ENCODE data around the gene SLC22A14. TPM values are rescaled to one million over a fixed set of nuclear protein-coding genes. Genes with fewer than 3 reads are reported as not detected.
"Not testable (repeated sequence)": the region's sequence is repeated elsewhere in the genome, so short reads cannot be mapped to it uniquely, and the experiment has no call there.

Gene SLC22A14
- total and polyA plus RNA-seq, 9 of the 15 experiments (the other 6 are each of a cell fraction or from before 2014, with no cell fraction given), result 0.03 to 0.07 TPM; not detected in 7

GRCh38 chr3:38238416-38239008, 43.6 kb upstream of the SLC22A14 start (continued):
- TF ChIP-seq ZBTB49 (CRISPR knock-in tag; IDR thresholded peaks at IDR 0.05; ENCODE audit: borderline replicate concordance) (no peak), DLX4 (CRISPR knock-in tag; IDR thresholded peaks at IDR 0.05) (no peak), ZNF707 (CRISPR knock-in tag; conservative IDR thresholded peaks at IDR 0.05) (no peak), DMBX1 (CRISPR knock-in tag; IDR thresholded peaks at IDR 0.05; ENCODE audit: borderline replicate concordance) (no peak), MAFK (IDR thresholded peaks at IDR 0.05; ENCODE audit: low read length) (no peak), ZNF41 (CRISPR knock-in tag; conservative IDR thresholded peaks at IDR 0.05) (no peak), CBX2 (IDR thresholded peaks at IDR 0.05; ENCODE audit: insufficient read depth, low read length, poor library complexity, severe bottlenecking) (no peak), HNRNPLL (IDR thresholded peaks at IDR 0.05; ENCODE audit: low read depth, low read length, poor library complexity, severe bottlenecking) (no peak), CHD4 (IDR thresholded peaks at IDR 0.05; ENCODE audit: insufficient read depth, insufficient replicate concordance, low read depth, low read length, poor library complexity, severe bottlenecking) (no peak), GTF2A2 (tag; IDR thresholded peaks at IDR 0.05) (no peak)

GRCh38 chr3:38242812-38243211, 39.3 kb upstream of the SLC22A14 start:
- H3K9me1 ChIP-seq (ENCODE audit: control insufficient read depth, insufficient read depth, low read length); H3K9me3 ChIP-seq (replicated peaks; ENCODE audit: control insufficient read depth, insufficient read depth, low read depth, low read length); BruUV-seq (replicated peaks); H3K4me3 ChIP-seq; H3K9ac ChIP-seq (ENCODE audit: insufficient read depth in 1 of 2, low read depth in 2 of 2, low read length in 2 of 2); H3K4me1 ChIP-seq (replicated peaks in 1 of 2; ENCODE audit: control insufficient read depth in 2 of 2, insufficient read depth in 2 of 2, low read length in 2 of 2); H2AFZ ChIP-seq (ENCODE audit: low read depth, low read length); H3K27ac ChIP-seq (ENCODE audit: extremely low read depth, low read depth, low read length); FAIRE-seq; H3K79me2 ChIP-seq (ENCODE audit: control insufficient read depth, insufficient read depth, low read length); intact Hi-C loops (cut with micrococcal nuclease); DNase-seq (ENCODE audit: extremely low read depth in 1 of 4, low spot score in 3 of 4); H3K27me3 ChIP-seq (ENCODE audit: control insufficient read depth in 2 of 2, insufficient read depth in 2 of 2, low read length in 2 of 2); CTCF ChIA-PET (ENCODE audit: low intra/inter-chr PET ratio); in situ Hi-C loops (cut with MboI); ATAC-seq; H4K20me1 ChIP-seq (replicated peaks; ENCODE audit: control insufficient read depth, insufficient read depth, low read length); H3K4me2 ChIP-seq (ENCODE audit: insufficient read depth, low read length): not testable (repeated sequence)
- POLR2A ChIA-PET, result interaction anchor here (0.8 to 1.6 kb wide), 3 partner anchors 14 to 77 kb away, joined by 3 to 4 read pairs (median 4); partner anchors contain the start of gene OXSR1
- H3K36me3 ChIP-seq (ENCODE audit: control insufficient read depth, insufficient read depth, low read length), result peaks cover 71% of the 10 kb centered on the region
- WGBS (ENCODE audit: insufficient coverage, low coverage, missing lambda C conversion rate), result 97% methylated on average over 4 of the region's 4 CpGs

Data from K562 (cell line).